Mesodermal cell (in vitro differentiated cells): ENCODE results near the gene PPFIA1.

Experiments
- H3K27ac ChIP-seq: 2 replicates; pipeline ENCODE4 v1.7.0; 2013; ENCODE audit warnings: mild to moderate bottlenecking, low read depth, low read length, moderate library complexity; ENCODE audit not compliant: severe bottlenecking
- H3K36me3 ChIP-seq: 2 replicates; pipeline ENCODE4 v1.7.1; 2013; ENCODE audit warnings: mild to moderate bottlenecking, low read length, moderate library complexity; ENCODE audit not compliant: control insufficient read depth, insufficient read depth
- H3K4me1 ChIP-seq: one replicate; pipeline ENCODE4 v1.7.1; 2013; ENCODE audit warnings: mild to moderate bottlenecking, low read length; ENCODE audit not compliant: insufficient read depth, control insufficient read depth, poor library complexity, severe bottlenecking
- H3K4me3 ChIP-seq: 2 replicates; pipeline ENCODE4 v1.7.0; 2013; ENCODE audit warnings: low read length, control low read depth, mild to moderate bottlenecking; ENCODE audit not compliant: insufficient read depth, poor library complexity, severe bottlenecking; ENCODE audit errors: extremely low read depth
- H3K9me3 ChIP-seq: 2 replicates; pipeline ENCODE4 v1.7.1; 2013; ENCODE audit warnings: mild to moderate bottlenecking, low read length, moderate library complexity; ENCODE audit not compliant: control insufficient read depth
- WGBS, 2 experiments: methylation state at CpG; one replicate each; pipeline ENCODE4 v1.1.5; 2013; ENCODE audit warnings: missing lambda C conversion rate in 2 of 2; ENCODE audit not compliant: insufficient coverage in 2 of 2; 5-methylcytosine and 5-hydroxymethylcytosine counted together

PPFIA1 gene

GRCh38 chr11:70353900-70354568 lies 83.5 kb downstream of the PPFIA1 start:
- no peaks in the 10 kb centered on the region for H3K4me1 ChIP-seq
- H3K9me3 ChIP-seq, result no peaks in the 10 kb centered on the region
- WGBS, 2 experiments, result 91 to 95% methylated on average over 16 to 19 of the region's 19 CpGs
- no peak overlapping the region for H3K27ac ChIP-seq
- peaks cover 88% of the 10 kb centered on the region for H3K36me3 ChIP-seq
- no peak overlapping the region for H3K4me3 ChIP-seq

DNA sequence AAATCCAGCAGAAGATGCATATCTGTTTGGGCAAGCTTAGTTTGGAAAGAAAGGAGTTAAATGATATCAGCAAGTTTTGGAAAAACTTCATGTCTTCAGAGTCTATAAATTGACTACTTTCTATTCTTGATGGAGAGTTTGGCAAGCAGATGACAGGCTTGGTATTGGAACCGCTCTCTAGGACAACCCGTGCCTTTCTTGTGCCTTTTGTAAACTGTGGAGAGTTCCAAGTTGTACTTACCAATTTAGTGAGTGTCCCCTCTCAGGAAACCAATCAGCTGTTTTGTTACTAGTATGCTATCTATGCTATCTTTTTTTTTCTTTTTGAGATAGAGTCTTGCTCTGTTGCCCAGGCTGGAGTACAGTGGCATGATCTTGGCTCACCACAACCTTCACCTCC lies 84.1 kb downstream of the PPFIA1 start:
- 100% methylated on average over 2 of the region's 2 CpGs; no CpG with 5 or more reads in 1 of the 2 experiments for WGBS, 2 experiments
- peaks cover 88% of the 10 kb centered on the region for H3K36me3 ChIP-seq
- no peaks in the 10 kb centered on the region for H3K9me3 ChIP-seq
- H3K27ac ChIP-seq, result no peak overlapping the region
- H3K4me3 ChIP-seq, result no peak overlapping the region
- no peaks in the 10 kb centered on the region for H3K4me1 ChIP-seq

- peaks cover 96% of the 10 kb centered on the region for H3K36me3 ChIP-seq
- H3K4me3 ChIP-seq, result no peak overlapping the region
- H3K4me1 ChIP-seq, result no peaks in the 10 kb centered on the region
- H3K27ac ChIP-seq, result no peak overlapping the region
- H3K9me3 ChIP-seq, result no peaks in the 10 kb centered on the region
- WGBS, 2 experiments, result 94 to 96% methylated on average over 9 to 11 of the region's 11 CpGs
These were observed 88.3 kb downstream of the PPFIA1 start for GRCh38 chr11:70358753-70359152.

DNA sequence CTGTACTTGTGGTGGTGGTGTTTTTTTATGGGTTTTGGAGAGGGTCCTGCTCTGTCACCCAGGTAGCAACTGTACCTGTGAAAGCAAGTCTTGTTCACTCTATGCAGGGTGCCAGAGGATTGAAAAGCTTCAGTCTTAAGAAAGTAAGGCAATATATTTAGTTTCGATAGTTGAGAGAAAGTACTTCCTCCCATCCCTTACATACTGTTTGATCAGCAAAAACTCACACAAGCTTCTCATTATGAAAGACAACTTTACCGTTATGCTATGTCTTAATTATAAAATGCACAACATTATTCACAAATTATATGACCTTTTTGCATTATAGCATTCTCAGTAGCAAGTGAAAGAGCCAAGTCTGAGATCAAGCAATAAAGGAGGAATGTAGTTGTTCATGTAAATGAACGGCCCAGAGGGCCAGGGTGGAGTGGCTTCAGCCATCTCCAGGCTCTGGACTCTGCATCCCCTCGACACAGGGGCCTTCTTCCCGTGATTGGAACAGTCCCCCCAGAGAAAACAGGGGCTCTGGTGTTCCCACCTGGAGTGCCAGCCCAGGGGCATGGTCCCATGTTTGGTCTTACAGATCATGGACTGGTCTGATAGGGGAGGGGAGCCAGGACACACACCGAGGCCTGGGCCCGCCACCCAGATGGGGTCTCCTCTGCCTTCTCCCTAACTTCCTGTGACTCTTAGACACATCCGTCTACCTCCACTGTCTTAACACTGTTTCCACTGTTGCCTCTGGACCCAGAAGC lies 89.1 kb downstream of the PPFIA1 start:
- WGBS, 2 experiments, result 94 to 96% methylated on average over 3 to 5 of the region's 8 CpGs
- Histone ChIP-seq H3K4me3 (no peak overlapping the region), H3K4me1 (no peaks in the 10 kb centered on the region), H3K36me3 (peaks cover 96% of the 10 kb centered on the region), H3K27ac (no peak overlapping the region), H3K9me3 (no peaks in the 10 kb centered on the region)

DNA sequence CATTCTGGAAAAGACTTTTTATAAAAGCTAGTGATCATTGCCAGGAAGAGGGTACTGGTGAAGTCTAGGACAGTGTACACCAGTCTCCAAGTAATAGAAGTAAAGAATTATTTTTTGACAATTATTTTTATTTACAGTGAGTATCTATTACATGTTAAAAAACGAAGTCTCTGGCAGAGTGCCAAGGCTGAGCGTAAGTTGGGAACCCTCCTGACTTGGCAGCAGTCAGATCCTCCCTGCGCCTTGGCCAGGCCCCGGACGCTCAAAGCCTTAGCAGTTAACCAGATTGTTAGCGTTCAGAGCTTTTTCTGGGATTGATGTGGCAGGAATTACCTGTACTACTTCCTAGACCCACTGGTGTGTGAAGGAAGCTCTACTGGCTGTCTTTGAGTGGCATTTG lies 89.7 kb downstream of the PPFIA1 start:
- 92 to 96% methylated on average over 2 to 5 of the region's 6 CpGs for WGBS, 2 experiments
- Histone ChIP-seq H3K4me3 (no peak overlapping the region), H3K27ac (no peak overlapping the region), H3K9me3 (no peaks in the 10 kb centered on the region), H3K4me1 (no peaks in the 10 kb centered on the region), H3K36me3 (peaks cover 97% of the 10 kb centered on the region)

DNA sequence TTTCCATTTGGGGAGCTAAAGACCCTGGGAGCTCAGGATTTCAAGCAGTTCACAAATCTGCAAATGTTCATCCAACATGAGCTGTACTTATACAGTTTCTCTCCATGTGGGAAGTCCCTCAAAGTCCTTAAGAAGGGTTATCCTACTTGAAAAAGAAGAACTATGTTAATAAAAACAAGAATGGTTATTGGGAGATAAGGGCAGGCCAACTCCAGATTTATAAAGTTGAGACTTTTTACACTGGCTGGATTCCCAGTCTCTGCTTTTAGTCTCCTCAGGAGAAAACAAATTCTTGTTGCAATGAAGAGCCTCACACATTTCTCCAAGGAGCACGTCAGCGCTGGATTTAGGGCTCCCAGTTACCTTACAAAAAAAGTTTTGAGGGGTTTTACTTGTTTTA lies 93.7 kb downstream of the PPFIA1 start:
- no peaks in the 10 kb centered on the region for H3K9me3 ChIP-seq
- H3K36me3 ChIP-seq, result peaks cover 84% of the 10 kb centered on the region
- no peak overlapping the region for H3K27ac ChIP-seq
- no peaks in the 10 kb centered on the region for H3K4me1 ChIP-seq
- no peak overlapping the region for H3K4me3 ChIP-seq
- no CpG with 5 or more reads among the region's 2 CpGs for WGBS, 2 experiments

GRCh38 chr11:70364745-70365543 lies 94.5 kb downstream of the PPFIA1 start:
- WGBS, 2 experiments, result 91 to 97% methylated on average over 20 to 21 of the region's 25 CpGs
- Histone ChIP-seq H3K4me1 (no peaks in the 10 kb centered on the region), H3K9me3 (no peaks in the 10 kb centered on the region), H3K36me3 (peaks cover 77% of the 10 kb centered on the region), H3K4me3 (no peak overlapping the region), H3K27ac (no peak overlapping the region)

DNA sequence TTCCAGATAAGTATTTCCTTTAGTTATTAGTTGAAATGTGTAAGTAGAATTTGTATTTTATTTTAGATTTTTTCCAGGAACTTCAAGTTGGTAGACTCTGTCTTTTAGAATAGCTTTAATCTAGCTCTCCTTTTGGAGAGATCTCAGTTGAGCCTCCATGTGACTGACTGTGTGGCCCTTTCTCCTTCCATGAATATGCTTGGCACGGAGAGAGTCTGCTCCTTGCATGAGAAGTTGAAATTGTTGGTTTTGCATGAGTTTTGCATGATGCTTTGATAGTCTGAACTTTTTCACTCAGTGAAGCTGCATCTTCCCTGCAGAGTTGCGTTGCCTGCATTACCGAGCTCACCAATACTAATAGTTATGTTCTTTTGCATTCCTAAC lies 95.0 kb downstream of the PPFIA1 start:
- peaks cover 71% of the 10 kb centered on the region for H3K36me3 ChIP-seq
- no CpG with 5 or more reads among the region's 3 CpGs for WGBS, 2 experiments
- H3K4me3 ChIP-seq, result no peak overlapping the region
- no peaks in the 10 kb centered on the region for H3K9me3 ChIP-seq
- H3K4me1 ChIP-seq, result no peaks in the 10 kb centered on the region
- no peak overlapping the region for H3K27ac ChIP-seq

GRCh38 chr11:70367071-70367470 lies 96.6 kb downstream of the PPFIA1 start:
- 93 to 97% methylated on average over 4 to 8 of the region's 8 CpGs for WGBS, 2 experiments
- Histone ChIP-seq H3K9me3 (no peaks in the 10 kb centered on the region), H3K27ac (no peak overlapping the region), H3K36me3 (peaks cover 59% of the 10 kb centered on the region), H3K4me1 (no peaks in the 10 kb centered on the region), H3K4me3 (no peak overlapping the region)

DNA sequence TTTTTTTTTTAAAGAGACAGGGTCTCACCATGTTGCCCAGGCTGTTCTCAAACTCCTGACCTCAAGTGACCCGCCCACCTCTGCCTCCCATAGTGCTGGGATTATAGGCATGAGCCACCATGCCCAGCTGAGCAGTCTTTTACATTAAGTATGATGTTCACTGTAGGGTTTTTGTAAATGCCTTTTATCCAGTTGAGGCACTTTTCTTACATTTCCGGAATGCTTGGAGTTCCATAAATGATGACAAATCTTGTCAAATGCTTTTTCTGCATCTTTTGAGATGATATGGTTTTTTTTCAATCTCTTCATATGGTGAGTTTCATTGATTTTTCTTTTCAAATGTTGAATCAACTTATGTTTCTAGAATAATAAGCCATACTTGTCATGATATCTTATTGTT lies 98.5 kb downstream of the PPFIA1 start:
- no peak overlapping the region for H3K27ac ChIP-seq
- H3K4me1 ChIP-seq, result no peaks in the 10 kb centered on the region
- peaks cover 59% of the 10 kb centered on the region for H3K36me3 ChIP-seq
- H3K9me3 ChIP-seq, result no peaks in the 10 kb centered on the region
- H3K4me3 ChIP-seq, result no peak overlapping the region
- 100% methylated on average over 1 to 2 of the region's 2 CpGs for WGBS, 2 experiments
